Epithelial cell of proximal tubule (primary cell): ENCODE results near the gene TSC22D4. TPM values are rescaled to one million over a fixed set of nuclear protein-coding genes. Genes with fewer than 3 reads are reported as not detected.
A peak's percentile ranks its signal among the peaks of the same experiment; 100 is the strongest.
"Not testable (repeated sequence)": the region's sequence is repeated elsewhere in the genome, so short reads cannot be mapped to it uniquely, and the experiment has no call there.

Source experiments
- DNase-seq: peaks from one replicate; pipeline ENCODE4 v3.0.0-alpha.2; 2011; ENCODE audit warnings: low read depth
- H3K4me3 ChIP-seq: 2 replicates; pipeline ENCODE4 v1.5.1; 2011; ENCODE audit warnings: low read depth, mild to moderate bottlenecking, low read length
- total RNA-seq: library from RNA; depleted of rRNA; stranded (reverse); fragments of >200 nt; gene quantifications from 2 replicates; pipeline ENCODE4 v1.2.3, GENCODE V29; 2015
- TF ChIP-seq, protein P1 (sequence below): conservative IDR thresholded peaks from 2 replicates; pipeline ENCODE4 v1.5.1; 2012; ENCODE audit warnings: low read depth, mild to moderate bottlenecking, low read length

The TSC22D4 gene
- total RNA-seq = 36.6 and 45.4 TPM in 2 replicates

DNA sequence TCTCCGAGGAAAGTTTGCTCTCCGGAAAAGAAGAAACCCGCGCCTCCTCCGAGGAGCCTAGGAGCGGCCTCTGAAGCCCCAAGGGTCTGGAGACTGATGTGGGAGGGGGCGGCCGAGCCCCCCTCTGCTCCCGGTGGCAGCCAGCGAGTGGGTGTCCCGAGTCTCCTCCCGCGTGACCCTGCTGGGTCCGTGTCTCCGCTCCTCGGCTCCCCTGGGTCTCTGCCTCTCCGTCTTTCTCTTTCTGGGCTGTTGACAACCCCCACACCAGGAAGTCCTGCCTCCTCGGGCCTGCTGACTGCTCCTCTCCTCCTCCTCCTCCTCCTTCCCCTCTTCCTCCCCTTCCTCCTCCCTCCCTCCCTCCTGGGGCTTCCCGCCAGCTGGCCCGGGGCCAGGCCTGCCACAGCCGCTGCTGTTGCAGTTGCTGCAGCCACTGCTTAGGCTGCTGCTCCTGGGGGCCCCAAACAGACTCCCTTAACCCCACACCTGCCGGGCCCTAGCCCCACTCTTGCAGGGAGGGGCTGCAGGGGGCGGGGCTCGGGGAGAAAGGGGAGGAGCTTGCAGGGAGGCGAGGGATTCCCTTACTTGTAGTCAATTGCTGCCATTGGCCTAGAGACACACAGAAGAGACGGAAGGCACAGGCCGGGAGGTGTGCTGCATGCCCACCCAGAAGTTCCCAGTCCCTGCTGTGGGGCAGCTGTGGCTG is at the start of gene TSC22D4:
Gene TSC22D4, minus strand, starts transcription at position 257 of the 703 bp plus-strand sequence. CDS start 1,176 bp downstream, outside the sequence.
- peak; percentile 43 for DNase-seq
- peak within 1 kb of the TSS; percentile 85 for H3K4me3 ChIP-seq
- TF ChIP-seq, protein P1, sequence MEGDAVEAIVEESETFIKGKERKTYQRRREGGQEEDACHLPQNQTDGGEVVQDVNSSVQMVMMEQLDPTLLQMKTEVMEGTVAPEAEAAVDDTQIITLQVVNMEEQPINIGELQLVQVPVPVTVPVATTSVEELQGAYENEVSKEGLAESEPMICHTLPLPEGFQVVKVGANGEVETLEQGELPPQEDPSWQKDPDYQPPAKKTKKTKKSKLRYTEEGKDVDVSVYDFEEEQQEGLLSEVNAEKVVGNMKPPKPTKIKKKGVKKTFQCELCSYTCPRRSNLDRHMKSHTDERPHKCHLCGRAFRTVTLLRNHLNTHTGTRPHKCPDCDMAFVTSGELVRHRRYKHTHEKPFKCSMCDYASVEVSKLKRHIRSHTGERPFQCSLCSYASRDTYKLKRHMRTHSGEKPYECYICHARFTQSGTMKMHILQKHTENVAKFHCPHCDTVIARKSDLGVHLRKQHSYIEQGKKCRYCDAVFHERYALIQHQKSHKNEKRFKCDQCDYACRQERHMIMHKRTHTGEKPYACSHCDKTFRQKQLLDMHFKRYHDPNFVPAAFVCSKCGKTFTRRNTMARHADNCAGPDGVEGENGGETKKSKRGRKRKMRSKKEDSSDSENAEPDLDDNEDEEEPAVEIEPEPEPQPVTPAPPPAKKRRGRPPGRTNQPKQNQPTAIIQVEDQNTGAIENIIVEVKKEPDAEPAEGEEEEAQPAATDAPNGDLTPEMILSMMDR = no peak

DNA sequence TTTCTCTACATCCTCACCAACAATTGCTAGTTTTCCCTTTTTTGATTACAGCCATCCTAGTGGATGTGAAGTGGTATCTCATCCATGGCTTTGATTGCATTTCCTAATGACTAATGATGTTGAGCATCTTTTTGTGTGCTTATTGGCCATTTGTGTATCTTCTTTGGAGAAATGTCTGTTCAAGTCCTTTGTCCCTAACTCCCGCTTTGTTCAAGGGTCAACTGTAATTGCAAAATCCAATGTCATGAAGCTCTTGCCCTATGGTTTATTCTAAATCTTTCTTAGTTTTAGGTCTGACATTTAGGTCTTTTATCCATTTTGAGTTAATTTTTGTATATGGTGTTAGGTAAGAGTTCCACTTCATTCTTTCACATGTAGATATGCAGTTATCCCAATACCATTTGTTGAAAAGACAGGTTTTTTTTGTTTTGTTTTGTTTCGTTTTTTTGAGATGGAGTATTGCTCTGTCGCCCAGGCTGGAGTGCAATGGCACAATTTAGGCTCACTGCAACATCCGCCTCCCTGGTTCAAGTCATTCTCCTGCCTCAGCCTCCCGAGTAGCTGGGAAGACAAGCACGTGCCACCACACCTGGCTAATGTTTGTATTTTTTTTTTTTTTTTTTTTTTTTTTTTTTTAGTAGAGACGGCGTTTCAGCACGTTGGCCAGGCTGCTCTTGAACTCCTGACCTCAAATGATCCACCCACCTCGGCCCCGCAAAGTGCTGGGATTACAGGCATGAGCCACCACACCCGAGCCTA is 49.3 kb upstream of the TSC22D4 start:
- DNase-seq = not testable (repeated sequence)

DNA sequence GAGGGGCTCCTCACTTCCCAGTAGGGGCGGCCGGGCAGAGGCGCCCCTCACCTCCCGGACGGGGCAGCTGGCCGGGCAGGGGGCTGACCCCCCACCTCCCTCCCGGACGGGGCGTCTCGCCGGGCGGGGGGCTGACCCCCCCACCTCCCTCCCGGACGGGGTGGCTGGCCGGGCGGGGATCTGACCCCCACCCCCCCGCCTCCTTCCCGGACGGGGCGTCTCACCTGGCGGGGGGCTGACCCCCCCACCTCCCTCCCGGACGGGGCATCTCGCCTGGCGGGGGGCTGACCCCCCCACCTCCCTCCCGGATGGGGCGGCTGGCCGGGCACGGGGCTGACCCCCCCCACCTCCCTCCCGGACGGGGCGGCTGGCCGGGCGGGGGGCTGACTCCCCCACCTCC is 44.2 kb upstream of the TSC22D4 start:
- H3K4me3 ChIP-seq, DNase-seq: not testable (repeated sequence)

More for the DNA sequence above, 49.3 kb upstream of the TSC22D4 start:
- not testable (repeated sequence) for H3K4me3 ChIP-seq

DNA sequence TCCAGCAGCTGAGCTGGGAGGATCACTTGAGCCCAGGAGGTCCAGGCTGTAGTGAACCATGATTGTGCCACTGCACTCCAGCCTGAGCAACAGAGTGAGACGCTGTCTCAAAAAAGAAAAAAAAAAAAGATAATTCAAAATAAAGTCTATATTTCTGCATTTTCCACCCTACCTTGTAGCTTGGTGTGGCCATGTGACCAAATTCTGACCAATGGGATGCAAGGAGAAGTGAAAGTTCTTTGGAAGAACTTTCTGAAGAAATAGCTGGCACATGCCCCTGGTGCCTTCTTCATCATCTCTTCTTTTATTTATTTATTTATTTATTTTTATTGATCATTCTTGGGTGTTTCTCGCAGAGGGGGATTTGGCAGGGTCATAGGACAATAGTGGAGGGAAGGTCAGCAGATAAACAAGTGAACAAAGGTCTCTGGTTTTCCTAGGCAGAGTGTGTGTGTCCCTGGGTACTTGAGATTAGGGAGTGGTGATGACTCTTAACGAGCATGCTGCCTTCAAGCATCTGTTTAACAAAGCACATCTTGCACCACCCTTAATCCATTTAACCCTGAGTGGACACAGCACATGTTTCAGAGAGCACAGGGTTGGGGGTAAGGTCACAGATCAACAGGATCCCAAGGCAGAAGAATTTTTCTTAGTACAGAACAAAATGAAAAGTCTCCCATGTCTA is 43.0 kb upstream of the TSC22D4 start:
- not testable (repeated sequence) for H3K4me3 ChIP-seq, DNase-seq

DNA sequence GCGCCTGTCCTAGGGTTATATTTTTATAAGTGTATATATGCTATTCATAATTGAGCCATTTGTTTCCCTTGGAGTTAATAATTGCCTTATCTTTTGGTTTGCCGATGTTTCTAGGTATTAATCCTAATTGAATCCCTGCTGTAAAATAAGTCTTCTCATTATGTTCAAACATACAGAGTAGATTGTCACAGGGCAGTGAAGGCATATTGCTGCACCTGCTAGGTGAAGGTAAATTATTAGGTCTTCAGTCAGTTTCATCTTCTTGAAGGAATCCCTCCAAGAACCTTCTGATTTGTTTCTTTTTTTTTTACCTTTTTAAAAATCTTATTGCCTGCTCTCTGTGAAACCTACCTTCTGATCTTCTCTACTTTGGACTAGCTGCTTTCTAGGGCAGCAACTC is 42.1 kb upstream of the TSC22D4 start:
- DNase-seq = no peak
- H3K4me3 ChIP-seq = no peak overlapping the region
- TF ChIP-seq, protein P1 = no peak

DNA sequence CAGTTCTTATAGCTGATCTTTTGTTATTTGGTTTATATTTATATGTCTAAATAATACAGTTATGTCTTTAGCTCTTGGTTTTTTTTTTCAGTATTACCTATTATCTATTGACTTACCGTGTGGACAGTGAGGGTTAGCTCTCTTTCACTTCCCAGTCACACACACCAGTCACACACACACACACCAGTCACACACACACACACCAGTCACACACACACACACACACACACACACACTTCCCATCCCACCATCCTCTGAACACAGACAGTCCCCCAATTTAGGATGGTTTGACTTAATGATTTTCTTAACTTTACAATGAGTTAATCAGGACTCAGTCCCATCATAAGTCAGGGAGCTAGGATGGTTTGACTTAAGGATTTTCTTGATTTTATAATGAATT is 41.1 kb upstream of the TSC22D4 start:
- DNase-seq = no peak
- TF ChIP-seq, protein P1 = no peak
- H3K4me3 ChIP-seq = no peak overlapping the region

DNA sequence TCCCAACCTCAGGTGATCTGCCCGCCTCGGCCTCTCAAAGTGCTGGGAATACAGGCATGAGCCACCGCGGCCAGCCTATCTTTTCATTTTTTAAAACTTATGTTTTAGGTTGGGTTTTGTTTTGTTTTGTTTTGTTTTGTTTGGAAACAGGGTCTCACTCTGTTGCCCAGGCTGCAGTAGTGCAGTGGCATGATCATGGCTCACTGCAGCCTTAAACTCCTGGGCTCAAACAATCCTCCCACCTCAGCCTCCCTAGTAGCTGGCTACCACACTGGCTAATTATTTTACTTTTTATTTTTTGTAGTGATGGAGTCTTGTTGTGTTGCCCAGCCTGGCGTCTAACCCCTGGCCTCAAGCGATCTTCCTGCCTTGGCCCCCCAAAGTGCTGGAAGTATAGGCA is 40.6 kb upstream of the TSC22D4 start:
- TF ChIP-seq, protein P1 = no peak
- H3K4me3 ChIP-seq = no peak overlapping the region
- no peak for DNase-seq

DNA sequence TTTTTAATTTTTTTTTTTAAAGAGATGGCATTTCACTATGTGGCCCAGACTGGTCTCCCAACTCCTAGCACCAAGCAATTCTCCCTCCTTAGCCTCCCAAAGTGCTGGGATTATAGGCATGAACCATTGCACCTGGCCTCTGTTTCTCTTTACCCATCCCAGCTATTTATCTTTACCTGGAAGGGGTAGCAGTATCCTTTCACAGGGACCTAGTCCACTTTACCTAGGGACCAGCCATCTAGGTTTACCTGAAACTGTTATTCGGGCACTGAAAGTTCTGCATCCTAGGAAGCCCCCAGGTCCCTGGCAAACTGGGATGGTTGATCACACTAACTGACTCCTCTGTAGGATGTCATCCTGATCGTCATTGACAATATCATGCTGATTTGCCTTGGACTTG is 38.3 kb upstream of the TSC22D4 start:
- no peak for DNase-seq
- TF ChIP-seq, protein P1 = no peak
- no peak overlapping the region for H3K4me3 ChIP-seq
